ENCODE results near the gene OGN. TPM values are rescaled to one million over a fixed set of nuclear protein-coding genes. Genes with fewer than 3 reads are reported as not detected.

Gene OGN
- total RNA-seq, 1 donor from 2014 or later: not detected

DNA sequence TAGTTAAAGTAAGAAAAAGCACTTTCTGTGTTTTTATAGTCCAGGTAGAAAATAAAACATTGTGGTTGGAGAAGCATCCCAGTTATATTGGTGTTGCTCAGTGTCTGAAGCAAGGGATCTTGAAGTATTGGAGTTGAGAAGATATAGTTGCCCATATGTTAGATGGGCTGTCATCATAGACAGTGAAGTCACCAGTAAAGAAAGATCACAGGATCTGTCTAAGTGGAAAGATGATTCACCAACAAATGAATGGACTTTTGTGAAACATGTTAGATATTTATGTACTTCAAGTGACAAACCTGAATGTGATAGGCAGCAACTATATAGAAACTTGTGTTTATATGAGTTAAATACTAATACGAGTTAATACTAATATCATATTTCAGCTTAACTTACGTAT, 11.7 kb downstream of the OGN start:
- no peak for TF ChIP-seq CTCF (IDR thresholded peaks at IDR 0.05; ENCODE audit: insufficient read depth, low read length, poor library complexity, severe bottlenecking)
- no peaks in the 10 kb centered on the region for H3K27me3 ChIP-seq (ENCODE audit: control insufficient read depth, insufficient read depth, low read length)
- H3K4me3 ChIP-seq (ENCODE audit: low read depth, low read length): no peak overlapping the region
- DNase-seq (ENCODE audit: low read depth): no peak
- H3K36me3 ChIP-seq (ENCODE audit: control insufficient read depth, insufficient read depth, low read length): no peaks in the 10 kb centered on the region

DNA sequence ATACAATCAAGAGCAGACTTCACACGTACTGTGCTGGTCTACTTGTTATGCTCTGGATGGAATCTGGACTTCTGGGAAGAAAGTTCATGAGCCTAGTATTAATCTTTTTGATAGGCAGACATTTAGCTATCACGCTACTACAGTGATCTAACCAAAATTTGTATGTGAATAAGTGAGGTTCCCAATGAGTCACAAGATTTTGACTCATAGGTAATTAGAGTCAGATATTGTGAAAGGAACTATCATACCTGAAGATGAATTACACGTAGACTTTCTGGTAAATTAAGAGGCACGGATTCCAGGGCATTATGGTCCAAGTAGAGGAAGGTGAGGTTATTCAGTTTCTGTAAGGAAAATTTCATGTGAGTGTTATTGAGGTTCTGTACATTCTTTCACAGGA, 18.4 kb downstream of the OGN start:
- no peak for TF ChIP-seq CTCF (IDR thresholded peaks at IDR 0.05; ENCODE audit: insufficient read depth, low read length, poor library complexity, severe bottlenecking)
- Histone ChIP-seq H3K27me3 (ENCODE audit: control insufficient read depth, insufficient read depth, low read length) (no peaks in the 10 kb centered on the region), H3K36me3 (ENCODE audit: control insufficient read depth, insufficient read depth, low read length) (no peaks in the 10 kb centered on the region), H3K4me3 (ENCODE audit: low read depth, low read length) (no peak overlapping the region)
- no peak for DNase-seq (ENCODE audit: low read depth)

GRCh38 chr9:92385477-92385876, 18.9 kb downstream of the OGN start:
- TF ChIP-seq CTCF (IDR thresholded peaks at IDR 0.05; ENCODE audit: insufficient read depth, low read length, poor library complexity, severe bottlenecking): no peak
- H3K27me3 ChIP-seq (ENCODE audit: control insufficient read depth, insufficient read depth, low read length): no peaks in the 10 kb centered on the region
- H3K36me3 ChIP-seq (ENCODE audit: control insufficient read depth, insufficient read depth, low read length): no peaks in the 10 kb centered on the region
- H3K4me3 ChIP-seq (ENCODE audit: low read depth, low read length): no peak overlapping the region
- no peak for DNase-seq (ENCODE audit: low read depth)

GRCh38 chr9:92385001-92385400, 19.4 kb downstream of the OGN start:
- no peak for TF ChIP-seq CTCF (IDR thresholded peaks at IDR 0.05; ENCODE audit: insufficient read depth, low read length, poor library complexity, severe bottlenecking)
- Histone ChIP-seq H3K4me3 (ENCODE audit: low read depth, low read length) (no peak overlapping the region), H3K36me3 (ENCODE audit: control insufficient read depth, insufficient read depth, low read length) (no peaks in the 10 kb centered on the region), H3K27me3 (ENCODE audit: control insufficient read depth, insufficient read depth, low read length) (no peaks in the 10 kb centered on the region)
- DNase-seq (ENCODE audit: low read depth): no peak

- H3K27me3 ChIP-seq (ENCODE audit: control insufficient read depth, insufficient read depth, low read length): no peaks in the 10 kb centered on the region
- no peak for DNase-seq (ENCODE audit: low read depth)
- no peak for TF ChIP-seq CTCF (IDR thresholded peaks at IDR 0.05; ENCODE audit: insufficient read depth, low read length, poor library complexity, severe bottlenecking)
- no peaks in the 10 kb centered on the region for H3K36me3 ChIP-seq (ENCODE audit: control insufficient read depth, insufficient read depth, low read length)
- no peak overlapping the region for H3K4me3 ChIP-seq (ENCODE audit: low read depth, low read length)
Measured at GRCh38 chr9:92384375-92384774, 20.0 kb downstream of the OGN start.

DNA sequence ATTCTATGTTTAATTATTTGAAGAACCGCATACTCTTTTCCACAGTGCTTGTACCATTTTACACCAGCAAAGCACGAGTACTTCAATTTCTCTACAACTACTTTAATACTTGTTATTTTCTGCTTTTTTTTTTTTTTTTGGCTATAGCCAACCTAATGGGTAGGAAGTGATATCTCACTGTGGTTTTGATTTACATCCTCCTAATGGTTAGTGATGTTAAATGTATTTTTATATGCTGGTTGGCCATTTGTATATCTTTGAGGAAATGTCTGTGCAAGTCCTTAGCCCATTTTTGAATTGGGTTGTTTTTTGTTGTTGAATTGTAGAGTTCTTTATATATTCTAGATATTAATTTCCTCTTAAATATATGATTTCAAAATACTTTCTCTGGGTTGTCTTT, 22.6 kb downstream of the OGN start:
- Histone ChIP-seq H3K36me3 (ENCODE audit: control insufficient read depth, insufficient read depth, low read length) (no peaks in the 10 kb centered on the region), H3K27me3 (ENCODE audit: control insufficient read depth, insufficient read depth, low read length) (no peaks in the 10 kb centered on the region), H3K4me3 (ENCODE audit: low read depth, low read length) (no peak overlapping the region)
- no peak for DNase-seq (ENCODE audit: low read depth)
- TF ChIP-seq CTCF (IDR thresholded peaks at IDR 0.05; ENCODE audit: insufficient read depth, low read length, poor library complexity, severe bottlenecking): no peak
